Activated T-cell treated with anti-CD3 and anti-CD28 coated beads for 24 hours (primary cell): ENCODE data around the gene LTBP4.
A peak's percentile ranks its signal among the peaks of the same experiment; 100 is the strongest.
"Not testable (repeated sequence)": the region's sequence is repeated elsewhere in the genome, so short reads cannot be mapped to it uniquely, and the experiment has no call there.

Source experiments
- DNase-seq: peaks from one replicate; pipeline ENCODE4 v3.0.0-alpha.2; 2020; ENCODE audit warnings: low read depth

The LTBP4 gene, protein sequence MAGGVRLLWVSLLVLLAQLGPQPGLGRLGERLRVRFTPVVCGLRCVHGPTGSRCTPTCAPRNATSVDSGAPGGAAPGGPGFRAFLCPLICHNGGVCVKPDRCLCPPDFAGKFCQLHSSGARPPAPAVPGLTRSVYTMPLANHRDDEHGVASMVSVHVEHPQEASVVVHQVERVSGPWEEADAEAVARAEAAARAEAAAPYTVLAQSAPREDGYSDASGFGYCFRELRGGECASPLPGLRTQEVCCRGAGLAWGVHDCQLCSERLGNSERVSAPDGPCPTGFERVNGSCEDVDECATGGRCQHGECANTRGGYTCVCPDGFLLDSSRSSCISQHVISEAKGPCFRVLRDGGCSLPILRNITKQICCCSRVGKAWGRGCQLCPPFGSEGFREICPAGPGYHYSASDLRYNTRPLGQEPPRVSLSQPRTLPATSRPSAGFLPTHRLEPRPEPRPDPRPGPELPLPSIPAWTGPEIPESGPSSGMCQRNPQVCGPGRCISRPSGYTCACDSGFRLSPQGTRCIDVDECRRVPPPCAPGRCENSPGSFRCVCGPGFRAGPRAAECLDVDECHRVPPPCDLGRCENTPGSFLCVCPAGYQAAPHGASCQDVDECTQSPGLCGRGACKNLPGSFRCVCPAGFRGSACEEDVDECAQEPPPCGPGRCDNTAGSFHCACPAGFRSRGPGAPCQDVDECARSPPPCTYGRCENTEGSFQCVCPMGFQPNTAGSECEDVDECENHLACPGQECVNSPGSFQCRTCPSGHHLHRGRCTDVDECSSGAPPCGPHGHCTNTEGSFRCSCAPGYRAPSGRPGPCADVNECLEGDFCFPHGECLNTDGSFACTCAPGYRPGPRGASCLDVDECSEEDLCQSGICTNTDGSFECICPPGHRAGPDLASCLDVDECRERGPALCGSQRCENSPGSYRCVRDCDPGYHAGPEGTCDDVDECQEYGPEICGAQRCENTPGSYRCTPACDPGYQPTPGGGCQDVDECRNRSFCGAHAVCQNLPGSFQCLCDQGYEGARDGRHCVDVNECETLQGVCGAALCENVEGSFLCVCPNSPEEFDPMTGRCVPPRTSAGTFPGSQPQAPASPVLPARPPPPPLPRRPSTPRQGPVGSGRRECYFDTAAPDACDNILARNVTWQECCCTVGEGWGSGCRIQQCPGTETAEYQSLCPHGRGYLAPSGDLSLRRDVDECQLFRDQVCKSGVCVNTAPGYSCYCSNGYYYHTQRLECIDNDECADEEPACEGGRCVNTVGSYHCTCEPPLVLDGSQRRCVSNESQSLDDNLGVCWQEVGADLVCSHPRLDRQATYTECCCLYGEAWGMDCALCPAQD (N-terminal part only)

DNA sequence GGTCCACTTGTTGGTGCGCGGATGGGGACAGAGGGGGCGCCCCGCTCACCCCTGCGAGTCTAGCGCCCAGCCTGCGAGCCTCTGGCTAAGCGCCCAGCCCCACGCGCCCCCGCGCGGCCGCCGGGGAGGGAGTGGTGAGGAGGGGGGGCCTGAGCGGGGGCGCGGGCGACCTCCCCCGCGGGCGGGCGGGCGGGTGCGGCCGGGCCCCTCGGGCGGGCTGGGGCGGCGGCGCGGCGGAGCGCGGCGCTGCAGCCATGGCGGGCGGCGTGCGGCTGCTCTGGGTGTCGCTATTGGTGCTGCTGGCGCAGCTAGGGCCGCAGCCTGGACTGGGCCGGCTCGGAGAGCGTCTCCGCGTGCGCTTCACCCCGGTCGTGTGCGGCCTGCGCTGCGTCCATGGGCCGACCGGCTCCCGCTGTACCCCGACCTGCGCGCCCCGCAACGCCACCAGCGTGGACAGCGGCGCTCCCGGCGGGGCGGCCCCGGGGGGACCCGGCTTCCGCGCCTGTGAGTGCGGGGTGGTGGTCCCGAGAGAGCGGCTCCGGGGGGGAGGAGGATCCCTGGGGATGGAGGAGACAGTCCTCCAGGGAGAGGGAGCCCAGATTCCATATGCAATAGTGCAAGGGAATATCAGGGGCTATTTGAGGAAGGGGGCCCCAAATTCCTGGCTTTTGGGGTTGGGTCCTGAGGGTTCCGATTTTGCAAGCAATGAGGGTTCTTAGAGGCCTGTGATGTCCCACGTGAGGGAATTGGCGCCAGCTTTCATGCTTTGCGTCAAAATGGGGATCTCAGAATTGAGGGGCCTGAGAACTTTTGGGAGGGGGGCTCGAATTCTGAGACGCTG is at the start of gene LTBP4:
LTBP4 (plus strand) TSS at position 236 of the 841 bp plus-strand sequence; CDS start at position 255, 19 bp downstream.
- DNase-seq = no peak

DNA sequence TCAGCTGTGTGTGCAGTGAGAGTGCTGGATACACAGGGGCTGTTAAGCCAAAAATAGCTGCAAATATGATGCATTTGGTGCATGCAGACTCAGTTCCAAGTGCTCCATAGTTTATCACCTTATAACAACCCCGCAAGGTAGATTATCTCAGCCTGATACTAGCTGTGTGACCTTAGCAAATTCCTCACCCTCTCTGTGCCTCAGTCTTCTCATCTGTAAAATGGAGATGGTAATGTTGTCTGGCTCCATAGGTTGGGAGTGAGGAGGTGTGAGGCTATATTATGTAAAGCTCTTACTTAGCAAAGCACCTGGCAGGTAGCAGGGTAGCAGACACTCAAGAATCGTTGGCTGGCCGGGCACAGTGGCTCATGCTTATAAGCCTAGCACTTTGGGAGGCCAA is 48.3 kb upstream of the LTBP4 start:
- no peak for DNase-seq

DNA sequence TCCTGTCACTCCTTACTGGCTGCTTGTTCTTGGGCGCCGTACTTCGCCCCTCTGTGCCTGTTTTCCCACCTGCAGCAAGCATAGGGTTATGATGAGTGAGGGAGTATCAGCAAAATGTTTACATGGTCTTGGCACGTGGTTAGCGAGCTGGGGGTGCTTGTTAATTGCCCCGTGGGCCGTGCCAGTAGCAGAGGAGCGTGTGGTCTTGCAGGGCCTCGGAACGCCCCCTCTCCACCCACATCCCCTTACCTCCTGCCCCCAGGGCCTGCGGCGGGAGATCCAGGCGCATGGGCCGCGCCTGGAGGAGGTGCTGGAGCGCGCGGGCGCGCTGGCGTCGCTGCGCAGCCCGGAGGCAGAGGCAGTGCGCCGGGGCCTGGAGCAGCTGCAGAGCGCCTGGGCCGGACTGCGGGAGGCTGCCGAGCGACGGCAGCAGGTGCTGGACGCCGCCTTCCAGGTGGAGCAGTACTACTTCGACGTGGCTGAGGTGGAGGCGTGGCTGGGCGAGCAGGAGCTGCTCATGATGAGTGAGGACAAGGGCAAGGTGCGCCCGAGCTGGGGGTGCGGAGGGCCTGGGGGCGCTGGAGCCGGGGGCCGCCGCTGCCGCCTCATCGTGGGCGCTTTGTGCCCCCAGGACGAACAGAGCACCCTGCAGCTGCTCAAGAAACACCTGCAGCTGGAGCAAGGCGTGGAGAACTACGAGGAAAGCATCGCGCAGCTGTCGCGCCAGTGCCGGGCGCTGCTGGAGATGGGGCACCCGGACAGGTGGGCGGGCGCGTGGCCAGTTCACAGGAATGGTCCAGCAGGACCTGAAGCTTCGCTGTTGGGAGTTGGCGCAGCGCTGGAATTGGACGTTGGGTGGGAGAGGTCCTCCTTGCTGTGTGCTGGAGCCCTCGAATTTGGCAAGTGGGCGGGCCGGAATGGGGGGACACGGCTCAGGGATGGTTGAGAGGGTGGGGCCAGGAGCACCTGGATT is 47.0 kb upstream of the LTBP4 start:
- no peak for DNase-seq

DNA sequence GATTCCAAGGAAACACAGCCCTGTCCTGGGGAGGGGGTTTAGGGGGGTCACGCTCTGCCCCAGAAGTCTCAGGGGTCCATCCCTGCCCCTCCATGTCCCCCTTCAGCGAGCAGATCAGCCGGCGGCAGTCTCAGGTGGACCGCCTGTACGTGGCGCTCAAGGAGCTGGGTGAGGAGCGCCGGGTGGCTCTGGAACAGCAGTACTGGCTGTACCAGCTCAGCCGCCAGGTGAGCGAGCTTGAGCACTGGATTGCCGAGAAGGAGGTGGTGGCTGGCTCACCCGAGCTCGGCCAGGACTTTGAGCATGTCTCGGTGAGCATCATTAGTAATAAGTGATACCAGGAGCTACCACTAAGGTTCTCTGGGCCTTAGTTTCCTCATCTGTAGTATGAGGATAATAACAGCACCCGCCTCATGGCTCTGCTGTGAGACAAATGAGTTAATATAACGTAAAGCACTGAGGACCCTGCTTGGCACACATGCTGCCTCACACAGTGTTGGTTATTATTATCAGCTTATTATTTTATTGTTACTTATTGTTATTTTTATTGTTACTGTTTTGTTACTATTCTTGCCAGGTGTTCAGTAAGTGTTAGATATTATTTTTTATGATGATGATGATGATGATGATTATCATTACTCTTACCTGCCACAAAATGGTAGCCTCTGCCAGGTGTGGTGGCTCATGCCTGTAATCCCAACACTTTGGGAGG is 45.0 kb upstream of the LTBP4 start:
- no peak for DNase-seq

DNA sequence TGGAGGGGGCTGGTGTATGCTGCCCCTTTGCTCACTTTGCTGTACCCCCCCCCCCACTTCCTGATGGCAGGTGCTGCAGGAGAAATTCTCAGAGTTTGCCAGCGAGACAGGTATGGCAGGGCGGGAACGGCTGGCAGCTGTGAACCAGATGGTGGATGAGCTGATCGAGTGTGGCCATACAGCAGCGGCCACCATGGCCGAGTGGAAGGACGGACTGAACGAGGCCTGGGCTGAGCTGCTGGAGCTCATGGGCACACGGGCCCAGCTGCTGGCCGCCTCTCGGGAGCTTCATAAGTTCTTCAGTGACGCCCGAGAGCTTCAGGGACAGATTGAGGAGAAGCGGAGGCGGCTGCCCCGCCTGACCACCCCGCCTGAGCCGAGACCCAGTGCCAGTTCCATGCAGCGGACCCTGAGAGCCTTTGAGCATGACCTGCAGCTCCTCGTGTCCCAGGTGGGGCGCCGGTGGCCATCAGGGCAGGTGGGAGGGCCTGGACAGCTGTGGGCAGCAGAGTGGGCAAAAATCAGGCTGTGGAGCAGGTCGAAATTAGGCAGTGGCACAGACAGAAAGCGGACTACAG is 44.1 kb upstream of the LTBP4 start:
- no peak for DNase-seq

DNA sequence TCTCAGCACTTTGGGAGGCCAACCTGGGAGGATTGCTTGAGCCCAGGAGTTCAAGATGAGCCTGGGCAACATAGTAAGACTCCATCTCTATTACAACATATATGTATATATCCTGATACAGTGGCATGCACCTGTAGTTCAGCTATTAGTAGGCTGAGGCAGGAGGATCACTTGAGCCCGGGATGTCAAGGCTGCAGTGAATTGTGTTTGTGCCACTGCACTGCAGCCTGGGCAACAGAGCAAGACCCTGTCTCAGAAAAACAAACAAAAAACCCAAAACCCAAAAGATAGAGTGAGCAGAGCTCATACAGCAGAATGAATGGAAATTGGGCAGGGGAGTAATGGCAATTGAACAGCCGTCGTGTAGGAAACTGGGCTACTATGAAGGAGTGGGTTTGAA is 41.8 kb upstream of the LTBP4 start:
- no peak for DNase-seq

DNA sequence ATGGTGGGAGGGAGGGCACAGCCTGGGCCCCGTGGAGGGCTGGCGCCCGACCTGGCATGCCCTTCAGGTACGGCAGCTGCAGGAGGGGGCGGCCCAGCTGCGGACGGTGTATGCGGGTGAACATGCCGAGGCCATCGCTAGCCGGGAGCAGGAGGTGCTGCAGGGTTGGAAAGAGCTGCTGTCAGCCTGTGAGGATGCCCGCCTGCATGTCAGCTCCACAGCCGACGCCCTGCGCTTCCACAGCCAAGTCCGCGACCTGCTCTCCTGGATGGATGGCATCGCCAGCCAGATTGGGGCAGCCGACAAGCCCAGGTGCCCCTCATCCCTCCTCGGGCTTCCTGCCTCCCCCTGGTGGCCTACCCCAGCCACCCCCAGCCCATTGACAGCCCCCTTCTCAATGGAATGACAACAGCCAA is 41.1 kb upstream of the LTBP4 start:
- DNase-seq = no peak

DNA sequence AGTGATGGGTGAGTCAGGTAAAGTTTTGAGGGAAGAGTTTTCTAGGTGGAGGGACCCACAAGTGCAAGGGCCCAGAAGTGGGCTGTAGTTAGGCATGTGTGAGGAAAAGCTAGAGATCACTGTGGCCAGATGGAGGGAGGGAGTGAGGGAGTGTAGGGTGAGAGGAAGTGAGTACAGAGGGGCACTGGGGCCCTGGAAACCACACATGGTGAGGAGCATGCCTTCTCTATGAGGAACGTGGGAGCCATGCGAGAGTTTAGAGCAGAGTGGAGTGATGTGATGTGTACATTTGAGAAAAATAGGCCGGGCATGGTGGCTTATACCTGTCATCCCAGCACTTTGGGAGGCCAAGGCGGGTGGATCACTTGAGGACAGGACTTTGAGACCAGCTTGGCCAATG is 39.2 kb upstream of the LTBP4 start:
- no peak for DNase-seq

DNA sequence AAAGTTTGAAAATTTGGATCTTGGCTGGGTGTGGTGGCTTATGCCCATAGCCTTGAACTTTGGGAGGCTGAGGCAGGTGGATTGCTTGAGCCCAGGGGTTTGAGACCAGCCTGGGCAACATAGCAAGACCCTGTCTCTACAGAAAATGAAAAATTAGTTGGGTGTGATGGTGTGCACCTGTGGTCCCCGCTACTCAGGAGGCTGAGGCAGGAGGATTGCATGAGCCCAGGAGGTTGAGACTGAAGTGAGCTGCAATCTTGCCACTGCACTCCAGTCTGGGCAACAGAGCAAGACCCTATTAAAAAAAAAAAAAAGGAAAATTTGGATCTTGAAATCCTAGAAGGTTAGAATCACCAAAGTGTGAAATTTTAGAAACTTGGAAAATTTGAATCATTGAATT is 36.6 kb upstream of the LTBP4 start:
- DNase-seq = not testable (repeated sequence)

DNA sequence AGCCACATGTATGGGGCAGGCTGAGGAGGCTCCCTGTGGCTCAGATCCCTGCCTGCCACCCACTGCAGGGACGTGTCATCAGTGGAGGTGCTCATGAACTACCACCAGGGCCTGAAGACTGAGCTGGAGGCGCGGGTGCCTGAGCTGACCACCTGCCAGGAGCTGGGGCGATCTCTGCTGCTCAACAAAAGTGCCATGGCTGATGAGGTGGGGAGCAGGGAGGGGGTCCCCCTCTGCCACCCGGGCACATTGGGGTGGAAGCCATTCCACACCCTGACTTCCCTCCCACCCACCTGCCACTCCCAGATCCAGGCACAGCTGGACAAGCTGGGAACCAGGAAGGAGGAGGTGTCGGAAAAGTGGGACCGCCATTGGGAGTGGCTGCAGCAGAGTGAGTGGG is 35.8 kb upstream of the LTBP4 start:
- DNase-seq = no peak

DNA sequence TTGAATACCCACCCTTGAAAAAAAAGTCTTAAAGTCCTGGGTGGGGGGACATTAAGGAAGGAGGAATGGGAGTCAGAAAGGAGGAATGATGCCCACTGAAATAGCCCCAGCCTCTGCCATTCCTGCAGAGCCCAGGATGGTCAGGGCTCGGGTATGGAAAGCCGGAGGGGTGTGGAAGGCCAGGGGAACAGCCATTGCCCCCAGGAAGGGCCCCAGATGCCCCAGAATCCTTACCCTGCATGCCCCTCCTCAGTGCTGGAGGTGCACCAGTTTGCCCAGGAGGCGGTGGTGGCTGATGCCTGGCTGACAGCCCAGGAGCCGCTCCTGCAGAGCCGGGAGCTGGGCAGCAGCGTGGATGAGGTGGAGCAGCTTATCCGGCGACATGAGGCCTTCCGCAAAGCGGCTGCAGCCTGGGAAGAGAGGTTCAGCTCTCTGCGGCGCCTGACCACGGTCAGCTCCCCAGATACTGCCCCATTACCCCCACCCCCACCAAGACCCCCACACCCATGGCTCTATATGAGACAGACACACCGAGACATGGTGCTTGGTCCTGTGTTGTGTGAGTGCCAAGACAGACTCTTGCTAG is 35.2 kb upstream of the LTBP4 start:
- no peak for DNase-seq

DNA sequence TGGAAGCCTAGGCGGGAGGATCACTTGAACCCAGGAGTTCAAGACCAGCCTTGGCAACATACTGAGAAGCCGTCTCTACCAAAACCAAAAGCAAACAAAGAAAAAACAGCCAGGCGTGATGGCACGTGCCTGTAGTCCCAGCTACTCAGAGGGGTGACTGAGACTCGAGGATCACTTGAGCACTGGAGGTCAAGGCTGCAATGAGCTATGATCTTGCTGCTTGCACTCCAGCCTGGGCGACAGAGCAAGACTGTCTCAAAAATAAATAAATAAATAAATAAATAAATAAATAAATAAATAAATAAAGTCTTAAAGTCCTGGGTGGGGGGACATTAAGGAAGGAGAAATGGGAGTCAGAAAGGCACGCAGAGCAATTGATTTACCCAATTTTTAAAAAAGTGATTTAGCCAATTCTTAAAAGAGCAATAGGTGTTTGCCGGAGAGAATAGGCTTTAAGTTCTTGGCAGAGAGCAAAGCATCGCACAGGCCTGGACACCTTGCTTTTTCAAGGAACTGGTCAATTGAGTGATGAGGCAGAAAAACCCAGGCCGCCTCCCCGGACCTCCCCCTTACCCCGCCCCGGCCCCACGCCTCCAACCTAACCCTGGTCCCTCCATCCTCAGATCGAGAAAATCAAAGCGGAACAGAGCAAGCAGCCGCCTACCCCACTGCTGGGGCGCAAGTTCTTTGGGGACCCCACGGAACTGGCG is 34.0 kb upstream of the LTBP4 start:
- DNase-seq = no peak

DNA sequence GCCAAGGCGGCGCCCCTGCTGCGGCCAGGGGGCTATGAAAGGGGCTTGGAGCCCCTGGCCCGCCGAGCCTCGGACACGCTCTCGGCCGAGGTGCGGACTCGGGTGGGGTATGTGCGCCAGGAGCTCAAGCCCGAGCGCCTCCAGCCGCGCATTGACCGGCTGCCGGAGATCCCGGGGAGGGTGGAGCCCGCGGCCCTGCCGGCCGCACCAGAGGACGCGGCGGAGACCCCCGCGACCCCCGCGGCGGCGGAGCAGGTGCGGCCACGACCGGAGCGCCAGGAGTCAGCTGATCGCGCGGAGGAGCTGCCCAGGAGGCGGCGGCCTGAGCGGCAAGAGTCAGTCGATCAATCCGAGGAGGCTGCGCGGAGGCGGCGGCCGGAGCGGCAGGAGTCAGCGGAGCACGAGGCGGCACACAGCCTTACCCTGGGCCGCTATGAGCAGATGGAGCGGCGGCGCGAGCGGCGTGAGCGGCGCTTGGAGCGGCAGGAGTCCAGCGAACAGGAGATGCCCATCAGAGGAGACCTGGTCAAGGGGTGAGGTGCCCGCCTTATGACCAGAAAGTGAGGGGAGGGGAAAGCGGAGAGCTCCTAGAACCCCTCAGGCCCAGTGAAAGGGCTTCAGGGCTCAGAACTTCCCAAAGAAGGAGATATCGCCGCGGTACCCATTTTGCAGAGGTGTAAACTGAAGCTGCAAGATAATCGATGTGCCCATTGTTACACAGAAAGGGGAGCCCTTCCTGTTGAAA is 33.2 kb upstream of the LTBP4 start:
- DNase-seq = no peak

DNA sequence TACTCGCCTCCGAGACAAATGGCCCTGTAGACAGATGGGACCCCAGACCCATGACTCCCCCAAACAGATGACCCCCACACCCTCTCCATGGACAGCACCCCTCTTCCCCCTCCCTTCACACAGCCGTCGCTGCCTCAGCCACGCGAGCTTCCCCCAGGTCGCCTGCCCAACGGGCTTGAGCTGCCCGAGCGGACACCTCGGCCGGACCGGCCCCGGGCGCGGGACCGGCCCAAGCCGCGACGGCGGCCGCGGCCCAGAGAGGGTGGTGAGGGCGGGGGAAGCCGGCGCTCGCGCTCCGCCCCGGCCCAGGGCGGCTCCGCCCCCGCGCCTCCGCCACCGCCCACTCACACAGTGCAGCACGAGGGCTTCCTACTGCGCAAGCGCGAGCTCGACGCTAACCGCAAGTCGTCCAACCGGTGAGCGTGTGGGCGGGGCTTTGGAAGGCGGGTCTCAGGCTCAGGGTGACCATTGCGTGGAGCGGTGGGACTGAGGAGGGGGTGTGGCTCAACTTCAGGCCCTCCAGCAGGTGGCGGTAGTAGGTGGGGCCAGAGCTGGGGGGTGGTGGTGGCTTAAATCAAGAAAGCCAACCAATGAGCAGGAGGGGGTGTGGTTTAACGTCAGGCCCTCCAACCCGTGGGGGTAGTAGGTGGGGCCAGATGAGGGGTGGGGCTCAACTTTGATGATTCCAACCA is 30.7 kb upstream of the LTBP4 start:
- DNase-seq = peak; percentile 90

DNA sequence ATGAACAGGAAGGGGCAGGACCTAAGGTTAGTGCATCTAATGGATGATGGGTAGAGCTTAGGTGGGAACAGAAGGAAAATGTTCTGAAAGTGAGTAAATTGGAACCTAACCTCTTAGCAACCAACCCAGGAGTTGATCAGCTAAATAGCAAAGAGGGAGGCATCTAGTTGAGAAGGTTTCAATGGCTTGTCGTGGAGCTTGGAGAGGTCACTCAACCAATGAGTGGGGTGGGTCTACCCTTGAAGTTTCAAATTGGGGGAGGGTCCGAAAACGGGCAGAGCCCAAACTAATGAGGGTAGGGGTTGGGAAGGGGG is 30.2 kb upstream of the LTBP4 start:
- no peak for DNase-seq

DNA sequence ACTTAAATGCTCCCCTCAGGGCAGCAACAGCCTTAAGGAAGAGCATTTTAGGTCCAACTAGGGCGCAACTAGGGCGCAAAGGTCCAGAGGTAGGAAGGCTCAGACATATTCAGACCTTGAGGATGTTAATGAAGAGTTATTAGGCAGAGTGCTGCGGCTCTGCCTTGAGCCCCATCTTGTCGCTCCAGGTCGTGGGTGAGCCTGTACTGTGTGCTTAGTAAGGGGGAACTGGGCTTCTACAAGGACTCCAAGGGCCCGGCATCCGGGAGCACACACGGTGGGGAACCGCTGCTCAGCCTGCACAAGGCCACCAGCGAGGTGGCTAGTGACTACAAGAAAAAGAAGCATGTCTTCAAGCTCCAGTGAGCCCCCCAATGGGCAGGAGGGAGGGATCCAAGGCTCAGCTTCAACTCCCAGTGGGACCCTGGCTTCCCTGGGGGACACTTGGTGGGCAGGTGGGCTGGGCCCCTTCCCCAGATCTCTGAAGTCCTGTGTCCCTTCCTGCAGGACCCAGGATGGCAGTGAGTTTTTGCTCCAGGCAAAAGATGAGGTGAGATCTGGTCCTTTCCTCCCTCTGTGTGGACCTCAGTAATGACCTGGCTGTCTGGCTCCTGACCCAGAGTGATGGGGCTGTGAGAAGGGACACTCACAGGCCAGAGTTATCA is 29.2 kb upstream of the LTBP4 start:
- DNase-seq = no peak
